Calu3 (cell line): ENCODE measurements around the gene JARID2. TPM values are rescaled to one million over a fixed set of nuclear protein-coding genes. Genes with fewer than 3 reads are reported as not detected.

Experiments
- BruUV-seq: library from RNA; stranded (reverse); fragments of 400-500 nt; replicated peaks from 2 replicates; lab custom pipeline; 2021; lab: Mats Ljungman, UMichigan
- CTCF ChIA-PET: fragments of 300-600 bp; sonication (Branson Sonifier 250); formaldehyde crosslinking; loops from one replicate; lab custom pipeline; 2022; ENCODE audit warnings: antibody characterized with exemption; lab: Charles Lee
- DNase-seq: peaks from one replicate; pipeline ENCODE4 v3.0.0; 2022
- H3K27ac Mint-ChIP-seq: one replicate; pipeline ENCODE4 v1.8.0; 2022; ENCODE audit warnings: mixed read lengths; ENCODE audit not compliant: unreplicated experiment
- H3K27me3 Mint-ChIP-seq: one replicate; pipeline ENCODE4 v1.8.0; 2022; ENCODE audit warnings: mixed read lengths; ENCODE audit not compliant: unreplicated experiment
- H3K36me3 Mint-ChIP-seq: one replicate; pipeline ENCODE4 v1.8.0; 2022; ENCODE audit warnings: mild to moderate bottlenecking, moderate library complexity, mixed read lengths; ENCODE audit not compliant: insufficient read depth, unreplicated experiment
- H3K4me1 Mint-ChIP-seq: one replicate; pipeline ENCODE4 v1.8.0; 2022; ENCODE audit warnings: mild to moderate bottlenecking, low read depth, mixed read lengths; ENCODE audit not compliant: unreplicated experiment
- H3K4me3 Mint-ChIP-seq: one replicate; pipeline ENCODE4 v1.8.0; 2022; ENCODE audit warnings: mild to moderate bottlenecking, low read depth, moderate library complexity, mixed read lengths; ENCODE audit not compliant: unreplicated experiment
- H3K9me3 Mint-ChIP-seq: one replicate; pipeline ENCODE4 v1.8.0; 2022; ENCODE audit warnings: low read depth, mixed read lengths; ENCODE audit not compliant: unreplicated experiment
- intact Hi-C: fragments of 100-400 bp; cut with micrococcal nuclease; formaldehyde crosslinking; loops from one replicate; pipeline ENCODE4 v1.10.0; 2022; ENCODE audit not compliant: unreplicated experiment
- total RNA-seq: library from RNA; stranded (reverse); gene quantifications from 2 replicates; pipeline ENCODE4 v1.2.3, GENCODE V29; 2022
- TF ChIP-seq, protein P1 (sequence below): fragments of 200-600 bp; IDR thresholded peaks from one replicate; pipeline ENCODE4 v1.8.0; 2022; ENCODE audit warnings: antibody characterized with exemption; ENCODE audit not compliant: unreplicated experiment

JARID2 gene
- total RNA-seq, 1 experiment from 2014 or later, result 9.4 TPM

DNA sequence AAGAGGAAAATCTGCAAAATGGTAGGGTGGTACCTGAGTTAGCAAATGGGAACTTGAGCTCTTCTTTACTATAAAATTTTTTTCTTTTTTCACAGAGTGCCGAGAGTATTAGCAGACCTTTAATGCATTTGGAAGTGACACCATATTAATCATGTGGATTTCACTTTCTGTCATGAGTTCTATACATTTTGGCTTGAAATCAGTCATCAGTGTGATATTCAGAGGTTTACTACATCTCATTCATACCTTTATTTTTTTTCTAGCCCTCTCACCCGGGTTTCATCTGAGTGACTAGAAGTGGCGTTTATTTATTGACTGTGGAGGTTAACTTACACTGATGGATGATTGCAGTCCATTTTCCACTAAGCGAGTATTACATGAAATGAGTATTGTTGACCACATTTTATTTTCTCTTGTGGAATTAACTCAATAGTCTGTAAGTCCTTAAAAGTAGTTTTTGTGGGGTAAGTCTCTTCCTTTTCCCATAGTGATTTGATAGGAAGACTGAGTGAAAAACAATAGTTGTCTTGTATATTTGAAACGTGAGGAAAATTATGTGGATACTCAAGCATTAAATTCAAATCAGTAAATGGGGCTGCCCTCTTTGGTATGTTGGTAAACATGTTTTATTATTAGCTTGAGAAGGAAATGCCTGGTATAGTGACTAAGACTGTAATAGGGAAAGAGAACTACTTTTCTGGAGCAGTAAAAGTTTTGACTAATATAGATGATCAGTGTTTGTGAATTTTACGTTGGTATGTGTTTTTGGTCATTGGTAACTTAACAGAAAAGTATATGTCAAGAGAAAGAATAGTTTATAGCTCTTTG, 55.5 kb downstream of the JARID2 start:
- TF ChIP-seq, protein P1, sequence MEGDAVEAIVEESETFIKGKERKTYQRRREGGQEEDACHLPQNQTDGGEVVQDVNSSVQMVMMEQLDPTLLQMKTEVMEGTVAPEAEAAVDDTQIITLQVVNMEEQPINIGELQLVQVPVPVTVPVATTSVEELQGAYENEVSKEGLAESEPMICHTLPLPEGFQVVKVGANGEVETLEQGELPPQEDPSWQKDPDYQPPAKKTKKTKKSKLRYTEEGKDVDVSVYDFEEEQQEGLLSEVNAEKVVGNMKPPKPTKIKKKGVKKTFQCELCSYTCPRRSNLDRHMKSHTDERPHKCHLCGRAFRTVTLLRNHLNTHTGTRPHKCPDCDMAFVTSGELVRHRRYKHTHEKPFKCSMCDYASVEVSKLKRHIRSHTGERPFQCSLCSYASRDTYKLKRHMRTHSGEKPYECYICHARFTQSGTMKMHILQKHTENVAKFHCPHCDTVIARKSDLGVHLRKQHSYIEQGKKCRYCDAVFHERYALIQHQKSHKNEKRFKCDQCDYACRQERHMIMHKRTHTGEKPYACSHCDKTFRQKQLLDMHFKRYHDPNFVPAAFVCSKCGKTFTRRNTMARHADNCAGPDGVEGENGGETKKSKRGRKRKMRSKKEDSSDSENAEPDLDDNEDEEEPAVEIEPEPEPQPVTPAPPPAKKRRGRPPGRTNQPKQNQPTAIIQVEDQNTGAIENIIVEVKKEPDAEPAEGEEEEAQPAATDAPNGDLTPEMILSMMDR, result no peak
- H3K27me3 Mint-ChIP-seq, result no peaks in the 10 kb centered on the region
- H3K4me3 Mint-ChIP-seq, result no peak overlapping the region
- no TSS peak for BruUV-seq
- intact Hi-C loops, result no loop called here
- H3K27ac Mint-ChIP-seq, result no peak overlapping the region
- DNase-seq, result no peak
- peaks cover 19% of the 10 kb centered on the region for H3K4me1 Mint-ChIP-seq
- H3K9me3 Mint-ChIP-seq, result no peaks in the 10 kb centered on the region
- CTCF ChIA-PET, result interaction anchor here (0.6 kb wide), 1 partner anchor 89 kb away, joined by 3 read pairs; no protein-coding TSS in a partner anchor
- H3K36me3 Mint-ChIP-seq, result no peaks in the 10 kb centered on the region

DNA sequence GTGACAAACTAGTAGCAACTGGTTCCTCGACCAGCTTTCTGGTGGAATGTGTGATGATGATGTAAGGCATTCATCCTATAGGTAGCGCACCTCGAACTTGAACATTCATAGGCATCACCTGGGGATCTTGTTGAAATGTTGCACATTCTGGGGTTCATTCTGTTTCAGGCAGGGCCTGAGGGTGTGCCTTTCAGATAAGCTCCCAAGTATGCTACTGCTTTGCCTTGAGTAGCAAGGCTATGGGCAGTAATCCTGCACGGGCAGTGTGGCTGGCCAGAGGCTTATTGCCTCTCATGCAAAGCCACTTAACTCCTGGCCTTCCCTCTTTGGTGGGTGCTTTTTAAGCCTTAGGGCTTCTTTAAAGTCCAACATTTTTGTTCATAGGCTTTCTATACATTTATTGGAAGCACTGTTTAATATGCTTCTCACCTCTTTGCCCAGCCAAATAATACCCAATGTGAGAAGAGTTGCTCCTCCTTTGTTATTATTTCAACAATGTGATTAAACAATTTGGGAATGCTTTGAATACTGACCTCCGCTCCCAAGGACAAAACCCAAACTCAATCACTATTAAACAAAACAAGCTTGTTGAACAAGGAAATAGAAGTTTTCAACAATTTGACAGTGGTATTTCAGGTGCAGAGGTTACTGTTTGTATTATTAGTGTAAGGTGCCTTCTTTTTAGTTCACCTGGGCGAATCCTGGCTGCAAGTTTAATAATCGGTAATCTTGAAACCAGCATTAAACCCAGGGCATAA, 57.5 kb downstream of the JARID2 start:
- Mint-ChIP-seq H3K4me1 (peaks cover 20% of the 10 kb centered on the region), H3K27ac (no peak overlapping the region), H3K9me3 (no peaks in the 10 kb centered on the region), H3K36me3 (no peaks in the 10 kb centered on the region), H3K27me3 (no peaks in the 10 kb centered on the region), H3K4me3 (no peak overlapping the region)
- CTCF ChIA-PET, result interaction anchor here (0.7 kb wide), 1 partner anchor 68 kb away, joined by 3 read pairs; no protein-coding TSS in a partner anchor
- no TSS peak for BruUV-seq
- TF ChIP-seq, protein P1, result no peak
- no peak for DNase-seq
- intact Hi-C loops, result no loop called here

DNA sequence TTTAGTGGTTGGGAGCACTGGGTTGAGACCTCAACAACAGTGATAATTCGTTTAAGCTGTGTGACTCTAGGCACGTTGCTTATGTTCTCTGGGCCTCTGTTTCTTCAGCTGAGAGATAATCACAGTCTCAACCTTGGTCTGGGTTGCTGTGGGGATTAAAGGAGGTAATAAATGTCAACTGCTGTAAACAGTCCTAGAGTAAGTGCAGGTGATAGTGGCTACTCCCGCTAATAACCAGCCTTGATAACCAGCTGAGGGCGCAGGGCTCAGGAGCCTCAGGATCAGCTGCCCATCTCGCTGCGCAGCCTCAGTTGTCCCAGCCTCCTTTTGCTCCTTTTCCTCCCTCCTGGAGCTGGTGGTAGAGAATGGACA, 58.0 kb downstream of the JARID2 start:
- Mint-ChIP-seq H3K27ac (no peak overlapping the region), H3K27me3 (no peaks in the 10 kb centered on the region), H3K9me3 (no peaks in the 10 kb centered on the region), H3K36me3 (no peaks in the 10 kb centered on the region), H3K4me3 (no peak overlapping the region), H3K4me1 (peaks cover 23% of the 10 kb centered on the region)
- CTCF ChIA-PET, result interaction anchor here (0.7 kb wide), 1 partner anchor 69 kb away, joined by 3 read pairs; no protein-coding TSS in a partner anchor
- BruUV-seq, result no TSS peak
- intact Hi-C loops, result no loop called here
- DNase-seq, result no peak
- TF ChIP-seq, protein P1, result no peak

DNA sequence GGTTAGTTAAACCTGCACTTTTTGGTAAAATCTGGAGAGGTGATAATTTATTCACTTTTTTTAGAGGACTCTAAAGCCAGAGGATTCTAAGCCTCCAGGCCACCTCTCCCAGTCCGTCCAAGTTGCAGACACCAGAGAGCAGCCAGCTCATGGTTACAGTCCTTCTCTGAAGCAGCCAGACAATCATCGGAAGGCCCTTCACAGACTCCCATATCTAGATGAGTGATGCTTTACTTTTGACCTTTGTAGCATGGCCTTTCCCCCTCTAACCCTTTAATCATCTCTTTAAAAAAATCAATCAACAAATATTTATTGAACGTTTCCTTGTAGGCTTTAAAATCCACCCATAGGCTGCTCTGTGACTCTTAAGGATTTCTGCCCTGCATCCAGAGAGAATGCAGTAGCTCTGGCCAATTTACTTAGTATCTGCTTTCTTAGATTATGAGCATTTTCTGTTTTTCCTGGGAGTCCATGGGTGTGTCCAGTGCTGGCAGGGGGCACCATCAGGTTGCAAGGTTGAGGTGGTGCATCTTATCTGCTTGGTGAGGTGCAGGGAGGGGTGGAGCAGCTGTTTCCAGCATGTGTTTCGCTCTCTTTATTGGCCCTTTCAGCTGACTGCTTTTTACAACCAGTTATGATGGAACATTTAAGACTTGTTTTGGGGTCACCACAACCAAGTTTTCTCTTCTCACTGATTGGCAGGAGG, 58.6 kb downstream of the JARID2 start:
- H3K4me1 Mint-ChIP-seq, result peaks cover 23% of the 10 kb centered on the region
- H3K4me3 Mint-ChIP-seq, result no peak overlapping the region
- H3K27me3 Mint-ChIP-seq, result no peaks in the 10 kb centered on the region
- H3K36me3 Mint-ChIP-seq, result no peaks in the 10 kb centered on the region
- H3K27ac Mint-ChIP-seq, result no peak overlapping the region
- CTCF ChIA-PET, result interaction anchor here (0.7 kb wide), 1 partner anchor 69 kb away, joined by 3 read pairs; no protein-coding TSS in a partner anchor
- intact Hi-C loops, result no loop called here
- H3K9me3 Mint-ChIP-seq, result no peaks in the 10 kb centered on the region
- DNase-seq, result no peak
- TF ChIP-seq, protein P1, result no peak
- no TSS peak for BruUV-seq
